Tibial artery (tissue), 4 donors: ENCODE measurements around the gene LIME1.

Experiments used
- DNase-seq, 2 donors: peaks; one replicate each; pipeline ENCODE4 v3.0.0-alpha.2; 2019
- H3K27ac ChIP-seq, 2 donors: fragments of 200-600 bp; sonication (generic) in 1 of 2; 1 replicate in 1 of 2; 2 replicates in 1 of 2; pipeline ENCODE4 v1.5.1; 2018 to 2019; ENCODE audit warnings: mild to moderate bottlenecking in 1 of 2
- H3K27me3 ChIP-seq, 2 donors: fragments of 200-600 bp; sonication (generic) in 1 of 2; one replicate each; pipeline versions ENCODE4 v1.5.1 to v1.6.0; 2016 to 2019
- H3K36me3 ChIP-seq, 3 donors: fragments of 200-600 bp; sonication (generic) in 2 of 3; one replicate each; pipeline ENCODE4 v1.5.1; 2016 to 2019; ENCODE audit warnings: mild to moderate bottlenecking in 2 of 3
- H3K4me1 ChIP-seq, 4 donors: fragments of 200-600 bp; sonication (generic) in 2 of 4; 1 replicate in 3 of 4; 2 replicates in 1 of 4; pipeline ENCODE4 v1.5.1; 2016 to 2019
- H3K4me3 ChIP-seq, 2 donors: fragments of 200-600 bp; sonication (generic) in 1 of 2; 1 replicate in 1 of 2; 2 replicates in 1 of 2; pipeline ENCODE4 v1.5.1; 2018 to 2019; ENCODE audit warnings: mild to moderate bottlenecking in 2 of 2
- H3K9me3 ChIP-seq, 3 donors: fragments of 200-600 bp; sonication (generic) in 1 of 3; one replicate each; pipeline ENCODE4 v1.5.1; 2016 to 2019
- CTCF ChIP-seq, 2 experiments: fragments of 200-600 bp in 1 of 2; fragments of 450-650 bp in 1 of 2; IDR thresholded peaks; one replicate each; pipeline ENCODE4 v1.5.1; 2017 to 2019; ENCODE audit warnings: antibody characterized with exemption in 2 of 2, mild to moderate bottlenecking in 1 of 2, moderate library complexity in 1 of 2
- intact Hi-C: fragments of 100-400 bp; cut with DNase I; formaldehyde crosslinking; loops from one replicate; pipeline ENCODE4 v1.15.0; 2023; ENCODE audit warnings: low total_unique reads

Gene LIME1

GRCh38 chr20:63766695-63767426 is 30.4 kb downstream of the LIME1 start:
- Histone ChIP-seq H3K27ac (no peak overlapping the region), H3K4me3 (no peak overlapping the region), H3K4me1 (no peaks in the 10 kb centered on the region), H3K27me3 (no peaks in the 10 kb centered on the region), H3K9me3 (no peaks in the 10 kb centered on the region), H3K36me3 (peaks cover 0 to 30% (median 12%) of the 10 kb centered on the region in 3 donors)
- TF ChIP-seq CTCF (IDR thresholded peaks at IDR 0.05), result no peak
- intact Hi-C loops, result no loop called here
- no peak for DNase-seq

DNA sequence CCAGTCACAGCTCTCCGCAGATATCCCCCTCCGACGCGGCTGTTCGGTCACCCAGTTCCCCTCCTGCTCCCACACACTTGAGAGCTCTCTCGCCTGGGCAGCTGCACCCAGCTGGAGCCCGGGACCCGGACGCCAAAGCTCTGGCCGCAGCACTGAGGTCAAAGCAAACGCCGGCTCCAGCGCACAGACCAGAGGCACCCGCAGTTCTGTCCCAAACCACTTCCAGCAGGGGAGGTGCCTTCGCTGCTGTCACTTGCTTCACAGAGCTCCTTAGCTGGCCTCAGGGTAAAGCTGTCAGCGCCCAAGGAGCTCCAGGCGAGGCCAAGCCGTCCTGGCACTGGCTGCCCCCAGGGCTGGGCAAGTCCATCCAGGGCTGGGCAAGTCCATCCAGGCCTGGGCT is 31.0 kb downstream of the LIME1 start:
- H3K4me1 ChIP-seq, result no peaks in the 10 kb centered on the region
- H3K27me3 ChIP-seq, result no peaks in the 10 kb centered on the region
- H3K27ac ChIP-seq, result no peak overlapping the region
- no peak overlapping the region for H3K4me3 ChIP-seq
- intact Hi-C loops, result no loop called here
- no peak for TF ChIP-seq CTCF (IDR thresholded peaks at IDR 0.05)
- H3K36me3 ChIP-seq, result peaks cover 0 to 30% (median 12%) of the 10 kb centered on the region in 3 donors
- H3K9me3 ChIP-seq, result no peaks in the 10 kb centered on the region
- DNase-seq, result no peak

GRCh38 chr20:63767886-63768285 is 31.4 kb downstream of the LIME1 start:
- Histone ChIP-seq H3K4me3 (no peak overlapping the region), H3K27me3 (peaks cover 0 to 3% of the 10 kb centered on the region in 2 donors), H3K27ac (no peak overlapping the region), H3K9me3 (no peaks in the 10 kb centered on the region), H3K36me3 (peaks cover 0 to 30% (median 12%) of the 10 kb centered on the region in 3 donors), H3K4me1 (no peaks in the 10 kb centered on the region)
- TF ChIP-seq CTCF (IDR thresholded peaks at IDR 0.05), result no peak
- DNase-seq, result no peak
- intact Hi-C loops, result no loop called here

GRCh38 chr20:63768591-63769515 is 32.4 kb downstream of the LIME1 start:
- Histone ChIP-seq H3K27me3 (peaks cover 0 to 10% of the 10 kb centered on the region in 2 donors), H3K27ac (no peak overlapping the region), H3K9me3 (no peaks in the 10 kb centered on the region), H3K36me3 (peaks cover 0 to 30% (median 12%) of the 10 kb centered on the region in 3 donors), H3K4me1 (no peaks in the 10 kb centered on the region), H3K4me3 (no peak overlapping the region)
- intact Hi-C loops, result no loop called here
- no peak for TF ChIP-seq CTCF (IDR thresholded peaks at IDR 0.05)
- no peak for DNase-seq

GRCh38 chr20:63769891-63770474 is 33.5 kb downstream of the LIME1 start:
- peaks cover 0 to 30% (median 12%) of the 10 kb centered on the region in 3 donors for H3K36me3 ChIP-seq
- H3K4me1 ChIP-seq, result no peaks in the 10 kb centered on the region
- peaks cover 0 to 13% of the 10 kb centered on the region in 2 donors for H3K27me3 ChIP-seq
- no peaks in the 10 kb centered on the region for H3K9me3 ChIP-seq
- no peak for TF ChIP-seq CTCF (IDR thresholded peaks at IDR 0.05)
- DNase-seq, result no peak
- H3K4me3 ChIP-seq, result no peak overlapping the region
- intact Hi-C loops, result no loop called here
- H3K27ac ChIP-seq, result no peak overlapping the region
